Chondrocyte (in vitro differentiated cells): ENCODE data around the gene KLF8. TPM values are rescaled to one million over a fixed set of nuclear protein-coding genes. Genes with fewer than 3 reads are reported as not detected.

Experiments used
- DNase-seq: peaks from one replicate; pipeline ENCODE4 v3.0.0; 2021; ENCODE audit warnings: mixed read lengths, low spot score
- H3K27ac Mint-ChIP-seq: one replicate; pipeline ENCODE4 v1.8.0; 2021; ENCODE audit warnings: mild to moderate bottlenecking, moderate library complexity, mixed read lengths; ENCODE audit not compliant: unreplicated experiment
- H3K27me3 Mint-ChIP-seq: 2 replicates; pipeline ENCODE4 v1.8.0; 2021; ENCODE audit warnings: low read depth, mixed read lengths
- H3K36me3 Mint-ChIP-seq: 2 replicates; pipeline ENCODE4 v1.8.0; 2021; ENCODE audit warnings: low read depth, mixed read lengths
- H3K4me1 Mint-ChIP-seq: 2 replicates; pipeline ENCODE4 v1.8.0; 2021; ENCODE audit warnings: low read depth, mild to moderate bottlenecking, mixed read lengths
- H3K4me3 Mint-ChIP-seq: one replicate; pipeline ENCODE4 v1.8.0; 2021; ENCODE audit warnings: mild to moderate bottlenecking, moderate library complexity, mixed read lengths; ENCODE audit not compliant: unreplicated experiment
- H3K9me3 Mint-ChIP-seq: 2 replicates; pipeline ENCODE4 v1.8.0; 2021; ENCODE audit warnings: low read depth, mixed read lengths
- CTCF ChIP-seq: fragments of 200-600 bp; sonication (generic); IDR thresholded peaks from 2 replicates; pipeline ENCODE4 v1.5.0; 2021; ENCODE audit warnings: antibody characterized with exemption, mild to moderate bottlenecking, moderate library complexity
- total RNA-seq: library from RNA; stranded (reverse); gene quantifications from 3 replicates; pipeline ENCODE4 v1.2.1, GENCODE V29; 2021

Gene KLF8
- total RNA-seq, 1 donor from 2014 or later = 1.4 TPM

DNA sequence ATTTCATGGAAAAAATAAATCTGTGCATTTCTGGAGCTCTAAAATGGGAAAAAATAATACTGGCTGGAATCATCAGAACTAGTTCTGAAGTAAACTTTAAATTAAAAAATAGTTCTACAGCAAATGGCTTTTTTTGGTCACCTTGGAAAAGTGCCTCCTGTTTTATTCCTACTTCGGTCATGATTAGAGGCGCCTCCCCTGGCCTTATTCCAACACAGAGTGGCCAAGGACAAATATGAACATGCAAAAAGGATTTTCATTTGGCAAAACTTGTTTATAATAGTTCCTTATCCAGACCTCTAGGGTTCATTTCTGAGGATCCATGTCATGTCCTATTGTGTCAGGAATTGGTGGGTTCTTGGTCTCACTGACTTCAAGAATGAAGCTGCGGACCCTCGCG is 11.1 kb upstream of the KLF8 start:
- Mint-ChIP-seq H3K36me3 (peaks cover 2% of the 10 kb centered on the region), H3K27me3 (no peaks in the 10 kb centered on the region), H3K4me1 (no peaks in the 10 kb centered on the region), H3K9me3 (peaks cover 22% of the 10 kb centered on the region), H3K27ac (no peak overlapping the region), H3K4me3 (no peak overlapping the region)
- TF ChIP-seq CTCF = no peak
- no peak for DNase-seq

DNA sequence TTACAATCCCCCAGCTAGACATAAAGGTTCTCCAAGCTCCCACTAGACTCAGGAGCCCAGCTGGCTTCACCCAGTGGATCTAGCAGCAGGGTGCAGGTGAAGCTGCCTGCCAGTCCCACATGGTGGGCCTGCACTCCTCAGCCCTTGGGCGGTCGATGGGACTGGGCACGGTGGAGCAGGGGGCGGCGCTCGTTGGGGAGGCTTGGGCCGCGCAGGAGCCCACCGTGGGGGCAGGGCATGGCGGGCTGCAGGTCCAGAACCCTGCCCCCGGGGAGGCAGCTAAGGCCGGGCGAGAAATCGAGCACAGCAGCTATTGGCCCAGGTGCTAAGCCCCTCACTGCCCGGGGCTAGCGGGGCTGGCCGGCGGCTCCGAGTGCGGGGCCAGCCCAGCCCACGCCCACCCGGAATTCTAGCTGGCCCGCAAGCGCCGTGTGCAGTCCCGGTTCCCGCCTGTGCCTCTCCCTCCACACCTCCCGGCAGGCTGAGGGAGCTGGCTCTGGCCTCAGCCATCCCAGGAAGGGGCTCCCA is 9.6 kb upstream of the KLF8 start:
- peak; percentile 84 for DNase-seq
- no peaks in the 10 kb centered on the region for H3K36me3 Mint-ChIP-seq
- no peak overlapping the region for H3K27ac Mint-ChIP-seq
- H3K9me3 Mint-ChIP-seq = peaks cover 18% of the 10 kb centered on the region
- H3K27me3 Mint-ChIP-seq = no peaks in the 10 kb centered on the region
- no peaks in the 10 kb centered on the region for H3K4me1 Mint-ChIP-seq
- no peak for TF ChIP-seq CTCF
- H3K4me3 Mint-ChIP-seq = no peak overlapping the region

- H3K27ac Mint-ChIP-seq = no peak overlapping the region
- no peak for TF ChIP-seq CTCF
- no peak for DNase-seq
- H3K4me3 Mint-ChIP-seq = no peak overlapping the region
- no peaks in the 10 kb centered on the region for H3K4me1 Mint-ChIP-seq
- H3K9me3 Mint-ChIP-seq = peaks cover 8% of the 10 kb centered on the region
- H3K27me3 Mint-ChIP-seq = peaks cover 5% of the 10 kb centered on the region
- H3K36me3 Mint-ChIP-seq = no peaks in the 10 kb centered on the region
Observed at GRCh38 chrX:56226980-56227379, 5.2 kb upstream of the KLF8 start.

DNA sequence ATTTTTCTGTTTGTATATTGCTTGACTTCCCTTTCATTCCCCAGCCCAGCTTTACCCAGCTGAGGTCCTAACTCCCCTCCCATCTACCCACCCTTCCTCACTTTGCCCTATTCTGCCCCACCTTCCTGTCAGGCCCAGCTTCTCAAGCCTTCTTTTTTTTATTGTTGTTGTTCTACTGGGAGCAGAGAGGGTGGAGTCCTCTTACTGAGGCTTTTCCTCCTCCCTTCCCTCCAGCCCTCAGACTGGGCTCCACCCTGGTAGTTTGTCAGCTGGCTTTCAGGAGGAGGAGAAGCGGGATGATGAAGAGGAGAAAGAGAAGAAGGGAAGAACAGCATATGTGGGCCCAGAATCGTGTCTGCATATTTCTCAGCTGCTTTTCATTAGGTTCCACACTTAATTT is 3.2 kb upstream of the KLF8 start:
- H3K27me3 Mint-ChIP-seq = peaks cover 9% of the 10 kb centered on the region
- peaks cover 3% of the 10 kb centered on the region for H3K9me3 Mint-ChIP-seq
- no peak for TF ChIP-seq CTCF
- no peak overlapping the region for H3K4me3 Mint-ChIP-seq
- DNase-seq = no peak
- no peaks in the 10 kb centered on the region for H3K36me3 Mint-ChIP-seq
- no peak overlapping the region for H3K27ac Mint-ChIP-seq
- peaks cover 2% of the 10 kb centered on the region for H3K4me1 Mint-ChIP-seq

DNA sequence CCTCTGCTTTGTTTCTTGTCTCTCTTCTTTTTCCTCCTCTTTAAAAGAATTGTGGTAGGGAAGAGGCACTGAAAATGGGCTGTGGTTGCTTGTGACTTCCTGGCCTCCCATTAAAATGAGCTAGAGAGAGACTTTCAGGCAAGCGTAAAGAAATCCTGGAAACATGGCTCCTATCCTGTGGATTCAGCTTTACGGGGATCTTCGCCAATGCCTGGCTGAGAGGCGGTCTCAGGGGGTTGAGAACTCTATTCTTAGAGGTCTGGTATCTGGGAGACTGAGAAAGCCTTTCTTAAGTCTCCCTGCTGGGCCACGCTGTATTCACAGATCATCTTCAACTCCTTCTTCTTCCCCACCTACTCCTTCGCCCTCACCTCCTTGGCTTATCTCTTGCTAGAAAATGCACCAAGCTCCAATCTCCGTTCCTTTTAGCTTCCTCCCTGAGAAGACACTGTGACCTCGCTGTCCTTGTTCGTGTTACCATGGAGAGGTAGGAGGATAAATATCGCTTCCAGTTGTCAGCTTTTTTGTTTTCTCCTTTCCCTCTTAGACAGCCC is 542 bp upstream of the KLF8 start:
- H3K27ac Mint-ChIP-seq = no peak overlapping the region
- no peak for TF ChIP-seq CTCF
- no peaks in the 10 kb centered on the region for H3K36me3 Mint-ChIP-seq
- H3K4me3 Mint-ChIP-seq = peak overlapping the region; percentile 47
- DNase-seq = no peak
- peaks cover 11% of the 10 kb centered on the region for H3K27me3 Mint-ChIP-seq
- peaks cover 2% of the 10 kb centered on the region for H3K4me1 Mint-ChIP-seq
- peaks cover 6% of the 10 kb centered on the region for H3K9me3 Mint-ChIP-seq
